Dedifferentiated amniotic fluid mesenchymal stem cell (primary cell): ENCODE results near the gene SMIM5.

Experiments
- DNase-seq: peaks from one replicate; pipeline ENCODE4 v3.0.0-alpha.2; 2016; ENCODE audit errors: extremely low spot score

The SMIM5 gene

DNA sequence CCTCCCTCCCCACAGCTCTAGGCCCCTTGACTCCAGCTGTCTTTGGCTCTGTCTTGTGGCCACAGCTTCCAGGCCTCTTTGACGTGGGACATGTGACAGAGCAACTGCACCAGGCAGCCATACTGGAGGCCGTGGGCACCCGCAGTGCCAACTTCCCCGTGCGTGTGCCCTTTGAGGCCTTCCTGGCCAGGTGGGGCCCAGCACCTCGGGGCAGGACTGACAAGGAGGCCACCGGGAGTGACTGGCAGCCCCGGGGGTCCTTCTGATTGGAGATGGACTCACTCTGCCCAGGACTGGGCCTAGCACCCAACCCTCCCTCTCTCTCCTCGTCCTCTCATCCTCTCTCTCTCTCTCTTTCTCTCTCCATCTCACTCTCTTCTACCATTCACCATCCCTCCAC lies 30.1 kb upstream of the SMIM5 start:
- no peak for DNase-seq

DNA sequence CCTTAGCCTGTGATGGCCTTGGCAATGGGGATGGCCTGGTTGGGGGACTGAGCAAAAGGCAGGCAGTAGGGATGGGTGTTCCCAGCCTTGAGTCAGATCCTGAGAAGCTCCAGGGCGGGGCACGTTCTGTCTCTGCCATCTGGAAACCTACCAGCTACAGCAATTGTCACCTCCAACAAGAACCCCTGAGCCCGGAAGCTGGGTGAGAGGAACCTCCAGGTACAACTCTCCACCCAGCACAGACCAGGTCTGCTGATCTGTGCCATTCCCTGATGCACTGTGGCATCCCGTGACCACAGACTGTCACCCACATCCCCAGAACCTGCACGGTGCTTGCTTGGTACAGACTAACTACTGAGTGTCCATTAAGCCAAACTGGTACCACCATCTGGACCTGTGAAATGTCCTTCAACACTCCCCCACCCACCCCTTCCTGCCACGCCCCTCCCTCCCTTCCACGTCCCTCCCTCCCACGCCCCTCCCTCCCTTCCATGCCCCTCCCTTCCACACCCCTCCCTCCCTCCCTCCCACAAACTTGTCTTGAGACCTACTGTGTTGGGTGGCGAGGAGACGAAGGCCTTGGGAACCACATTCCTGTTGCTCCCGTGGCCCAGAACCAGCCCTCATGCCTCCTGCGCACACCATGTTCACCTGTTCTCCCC lies 29.1 kb upstream of the SMIM5 start:
- DNase-seq, result no peak

DNA sequence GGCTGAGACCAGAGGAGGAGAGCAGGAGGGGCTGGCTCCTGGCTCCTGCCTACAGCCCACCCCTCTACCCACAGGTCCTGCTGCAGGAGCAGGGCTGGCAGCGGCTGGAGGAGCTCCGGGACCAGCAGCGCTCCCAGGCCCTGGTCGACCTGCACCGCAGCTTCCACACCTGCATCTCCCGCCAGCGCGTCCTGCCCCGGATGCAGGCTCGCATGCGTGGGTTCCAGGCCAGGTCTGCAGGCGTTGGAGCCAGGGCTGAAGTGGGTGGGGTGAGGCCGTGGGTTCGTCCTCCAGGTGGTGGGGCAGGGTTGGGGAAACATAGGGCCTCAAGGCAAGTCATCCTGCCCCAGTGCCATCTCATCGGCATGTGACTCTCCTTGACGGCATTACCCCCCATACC lies 27.4 kb upstream of the SMIM5 start:
- DNase-seq, result no peak

- no peak for DNase-seq
These were observed 26.1 kb upstream of the SMIM5 start for GRCh38 chr17:75607086-75607485.

DNA sequence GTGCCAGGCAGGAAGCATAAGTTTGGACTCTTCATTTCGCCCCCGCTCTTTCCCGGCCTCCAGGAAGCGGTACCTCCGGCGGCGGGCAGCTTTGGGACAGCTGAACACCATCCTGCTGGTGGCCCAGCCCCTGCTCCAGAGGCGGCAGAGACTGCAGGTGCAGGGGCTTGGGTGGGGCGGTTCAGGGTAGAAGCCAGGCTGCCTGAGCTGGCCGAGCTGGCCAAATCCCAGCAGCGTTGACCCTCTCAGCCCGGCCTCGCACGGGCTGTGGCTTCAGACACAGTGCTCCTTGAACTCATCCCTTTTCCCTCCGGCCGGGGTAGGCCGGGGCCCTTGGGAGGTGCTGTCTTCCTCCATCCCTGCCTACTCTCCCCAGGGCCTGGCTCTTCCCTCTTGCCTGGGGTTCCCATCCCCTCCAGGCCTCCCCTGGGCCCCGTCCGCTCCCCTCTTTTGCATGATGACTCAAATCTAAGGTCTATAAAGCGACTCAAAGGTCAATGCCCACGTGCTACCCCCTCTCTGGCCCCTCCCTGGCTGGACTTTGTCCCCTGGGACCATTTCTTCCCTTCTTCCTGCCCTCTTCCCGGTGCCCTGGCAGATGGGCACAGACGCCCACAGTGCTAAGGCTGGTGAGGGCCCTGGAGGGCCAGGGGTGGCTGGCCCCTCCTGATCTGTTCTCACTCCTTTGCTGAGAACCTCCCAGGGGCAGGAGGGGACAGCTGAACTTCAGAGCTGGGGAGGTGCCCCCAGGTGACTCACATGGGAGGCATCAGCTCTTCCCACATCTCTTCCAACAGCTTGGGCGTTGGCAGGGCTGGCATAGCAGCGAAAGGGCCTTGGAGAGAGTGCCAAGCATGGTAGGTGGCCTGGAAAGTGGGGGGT lies 22.9 kb upstream of the SMIM5 start:
- no peak for DNase-seq

- DNase-seq, result no peak
These were observed 21.3 kb upstream of the SMIM5 start for GRCh38 chr17:75611851-75612429.

DNA sequence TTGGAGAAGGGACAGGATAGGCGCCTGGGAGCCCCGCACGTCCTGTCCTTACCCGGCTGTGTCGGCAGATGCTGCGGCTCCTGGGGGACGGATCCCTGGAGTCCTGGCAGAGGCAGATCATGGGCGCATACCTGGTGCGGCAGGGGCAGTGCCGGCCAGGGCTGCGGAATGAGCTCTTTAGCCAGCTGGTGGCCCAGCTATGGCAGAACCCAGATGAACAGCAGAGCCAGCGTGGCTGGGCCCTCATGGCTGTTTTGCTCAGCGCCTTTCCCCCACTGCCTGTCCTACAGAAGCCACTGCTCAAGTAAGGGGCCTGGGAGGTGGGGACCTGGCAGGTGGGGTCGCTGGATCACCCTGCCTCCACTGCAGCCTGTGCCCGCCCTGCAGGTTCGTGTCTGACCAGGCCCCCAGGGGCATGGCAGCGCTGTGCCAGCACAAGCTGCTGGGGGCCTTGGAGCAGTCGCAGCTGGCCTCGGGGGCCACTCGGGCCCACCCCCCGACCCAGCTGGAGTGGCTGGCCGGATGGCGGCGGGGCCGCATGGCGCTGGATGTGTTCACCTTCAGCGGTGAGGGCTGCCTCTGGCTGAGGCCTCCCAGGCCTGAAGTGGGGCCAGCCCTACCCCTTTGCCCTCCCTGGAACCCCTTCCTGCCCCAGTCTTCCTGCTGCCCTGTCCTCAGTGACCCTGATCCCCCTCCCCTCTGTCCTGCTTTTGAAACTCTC lies 20.2 kb upstream of the SMIM5 start:
- no peak for DNase-seq

- DNase-seq, result no peak
These were observed 19.2 kb upstream of the SMIM5 start for GRCh38 chr17:75614006-75614405.

DNA sequence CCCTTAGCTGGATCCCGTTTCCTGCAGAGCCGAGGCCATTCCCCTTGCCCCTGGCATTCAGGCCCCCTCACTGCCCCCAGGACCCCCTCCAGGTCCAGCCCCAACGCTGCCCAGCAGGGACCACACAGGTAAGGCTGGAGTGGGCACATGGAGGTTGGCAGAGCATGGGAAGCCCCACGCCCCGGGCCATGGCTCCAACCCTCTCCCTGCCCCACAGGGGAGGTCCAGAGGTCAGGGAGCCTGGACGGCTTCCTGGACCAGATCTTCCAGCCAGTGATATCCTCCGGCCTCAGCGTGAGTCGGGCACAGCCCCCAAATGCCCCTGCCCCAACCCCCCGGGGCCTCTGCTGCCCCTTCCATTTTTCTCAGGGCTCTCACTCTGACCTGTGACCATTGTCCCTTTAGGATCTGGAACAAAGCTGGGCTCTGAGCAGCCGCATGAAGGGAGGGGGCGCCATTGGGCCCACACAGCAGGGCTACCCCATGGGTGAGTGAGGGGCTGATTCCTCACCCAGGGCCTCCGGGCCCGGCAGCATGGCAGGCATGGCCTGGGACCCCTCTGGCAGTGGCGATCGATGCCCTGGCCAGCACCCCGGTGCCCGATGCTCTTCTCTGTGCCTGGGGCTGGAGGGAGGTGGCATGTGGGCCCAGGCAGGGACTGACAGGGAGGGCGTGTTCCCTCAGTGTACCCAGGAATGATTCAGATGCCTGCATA lies 18.5 kb upstream of the SMIM5 start:
- DNase-seq, result no peak

- no peak for DNase-seq
These were observed 17.9 kb upstream of the SMIM5 start for GRCh38 chr17:75615301-75615700.

GRCh38 chr17:75616521-75617122 lies 16.6 kb upstream of the SMIM5 start:
- no peak for DNase-seq

DNA sequence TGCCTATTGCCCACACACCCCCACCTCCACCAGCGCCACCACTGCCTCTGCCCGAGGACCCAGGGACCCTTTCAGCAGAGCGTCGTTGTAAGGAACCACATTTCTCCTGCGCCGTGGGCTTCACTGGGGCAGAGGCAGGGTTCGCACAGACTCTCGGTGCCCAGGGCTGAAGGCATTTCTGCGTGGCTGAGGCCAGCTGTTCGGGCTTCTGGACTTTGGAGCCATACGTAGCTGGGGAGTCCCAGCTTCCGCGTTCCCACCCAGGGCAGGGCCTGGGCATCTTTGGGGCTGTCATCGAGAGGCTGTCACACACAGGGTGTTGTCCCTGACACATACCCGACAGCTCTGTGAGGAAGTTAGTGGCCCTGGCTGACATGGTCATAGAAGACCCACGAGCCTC lies 16.0 kb upstream of the SMIM5 start:
- DNase-seq, result no peak

DNA sequence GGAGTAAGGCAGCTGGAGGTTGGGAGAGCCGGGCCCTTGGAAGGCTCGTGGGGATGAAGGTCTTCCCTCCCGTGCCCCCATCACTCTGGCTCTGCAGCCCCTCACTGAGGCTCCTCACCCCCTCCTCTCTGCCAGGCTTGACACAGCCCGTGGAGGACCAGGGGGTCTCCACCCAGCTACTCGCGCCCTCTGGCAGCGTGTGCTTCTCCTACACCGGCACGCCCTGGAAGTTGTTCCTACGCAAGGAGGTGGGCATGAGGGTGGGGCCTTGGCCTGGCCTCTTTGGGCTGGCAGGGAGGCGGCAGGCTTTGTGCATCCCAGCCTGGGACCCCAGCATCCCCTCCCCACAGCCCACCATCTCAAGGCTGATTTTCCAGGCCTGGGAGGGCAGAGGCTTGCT lies 15.6 kb upstream of the SMIM5 start:
- DNase-seq, result no peak

DNA sequence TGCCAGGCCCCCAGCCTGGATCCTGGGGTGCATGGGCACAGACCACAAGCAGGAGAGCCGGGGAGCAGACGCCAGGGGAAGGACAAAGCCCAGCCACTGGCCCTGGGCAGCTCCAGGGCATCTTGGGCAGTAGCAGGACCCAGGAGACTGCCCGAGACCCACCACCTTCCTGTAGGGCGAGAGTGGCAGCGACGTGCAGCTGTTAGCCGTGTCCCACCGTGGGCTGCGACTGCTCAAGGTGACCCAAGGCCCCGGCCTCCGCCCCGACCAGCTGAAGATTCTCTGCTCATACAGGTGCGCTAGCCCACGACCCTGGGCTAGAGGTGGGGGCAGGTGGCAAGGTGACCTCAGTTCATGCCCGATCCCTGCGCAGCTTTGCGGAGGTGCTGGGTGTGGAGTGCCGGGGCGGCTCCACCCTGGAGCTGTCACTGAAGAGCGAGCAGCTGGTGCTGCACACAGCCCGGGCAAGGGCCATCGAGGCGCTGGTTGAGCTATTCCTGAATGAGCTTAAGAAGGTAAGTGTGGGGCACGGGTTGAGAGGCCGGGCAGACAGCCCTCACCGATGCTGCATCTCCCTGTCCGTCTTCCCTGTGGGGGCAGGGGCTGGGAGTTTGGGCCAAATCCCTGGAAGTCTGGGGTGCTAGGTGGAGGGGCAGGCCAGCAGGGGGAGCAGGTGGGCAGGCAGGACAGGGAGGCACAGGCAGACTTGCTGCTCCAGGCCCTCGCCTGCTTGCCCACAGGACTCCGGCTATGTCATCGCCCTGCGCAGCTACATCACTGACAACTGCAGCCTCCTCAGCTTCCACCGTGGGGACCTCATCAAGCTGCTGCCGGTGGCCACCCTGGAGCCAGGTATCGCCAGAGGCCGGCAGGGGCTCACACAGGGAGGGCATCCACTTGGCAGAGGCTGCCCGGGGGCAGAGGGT lies 13.5 kb upstream of the SMIM5 start:
- no peak for DNase-seq

DNA sequence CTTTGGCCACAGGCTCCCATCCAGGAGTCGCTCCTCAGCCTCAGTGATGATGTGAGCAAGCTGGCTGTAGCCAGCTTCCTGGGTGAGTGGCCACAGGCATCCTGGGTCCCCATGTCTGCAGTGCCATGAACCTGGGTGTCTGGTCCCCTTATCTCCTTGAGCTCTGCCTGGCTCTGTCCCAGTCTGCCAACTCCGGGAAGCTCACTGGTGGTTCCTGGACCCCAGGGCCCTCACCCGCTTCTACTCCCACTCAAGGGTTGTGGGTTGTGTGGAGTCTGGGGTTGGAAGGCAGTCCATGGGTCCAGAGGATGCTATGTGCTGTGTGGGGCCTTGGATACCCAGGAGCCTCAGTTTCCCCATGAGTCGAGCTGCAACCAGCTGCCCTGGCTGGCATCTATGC lies 11.7 kb upstream of the SMIM5 start:
- DNase-seq, result no peak

DNA sequence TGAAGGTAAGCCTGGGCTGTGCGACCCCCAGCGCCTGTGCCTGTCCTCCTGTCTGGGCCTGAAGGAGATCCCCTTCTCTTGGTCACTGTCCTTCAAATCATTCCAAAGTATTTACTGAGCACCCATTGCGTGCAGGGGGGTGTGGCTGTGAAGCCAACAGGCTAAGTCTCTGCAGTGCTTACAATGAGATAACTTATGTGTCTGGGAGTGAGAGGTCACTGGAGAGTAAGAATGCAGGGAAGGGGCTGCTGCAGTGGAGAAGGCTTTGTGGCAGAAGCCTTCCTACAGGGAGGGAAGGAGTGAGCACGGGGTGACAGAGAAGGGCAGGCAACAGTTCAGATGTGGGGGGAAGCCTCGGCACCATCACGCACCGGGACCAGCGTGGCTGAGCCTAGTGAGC lies 11.2 kb upstream of the SMIM5 start:
- DNase-seq, result no peak

GRCh38 chr17:75622771-75623273 lies 10.4 kb upstream of the SMIM5 start:
- no peak for DNase-seq

GRCh38 chr17:75623386-75623785 lies 9.8 kb upstream of the SMIM5 start:
- no peak for DNase-seq

- DNase-seq, result no peak
These were observed 9.2 kb upstream of the SMIM5 start for GRCh38 chr17:75624021-75624420.
